Activated CD8-positive, alpha-beta memory T cell treated with anti-CD3 and anti-CD28 coated beads for 4 hours (primary cell): ENCODE data around the gene IFT122.
"Not testable (repeated sequence)": the region's sequence is repeated elsewhere in the genome, so short reads cannot be mapped to it uniquely, and the experiment has no call there.

Experiments
- DNase-seq, 2 donors: peaks; one replicate each; pipeline ENCODE4 v3.0.0-alpha.2; 2020; ENCODE audit warnings: low read depth in 2 of 2

The IFT122 gene

GRCh38 chr3:129474984-129475804 is 35.2 kb downstream of the IFT122 start:
- DNase-seq, result no peak

DNA sequence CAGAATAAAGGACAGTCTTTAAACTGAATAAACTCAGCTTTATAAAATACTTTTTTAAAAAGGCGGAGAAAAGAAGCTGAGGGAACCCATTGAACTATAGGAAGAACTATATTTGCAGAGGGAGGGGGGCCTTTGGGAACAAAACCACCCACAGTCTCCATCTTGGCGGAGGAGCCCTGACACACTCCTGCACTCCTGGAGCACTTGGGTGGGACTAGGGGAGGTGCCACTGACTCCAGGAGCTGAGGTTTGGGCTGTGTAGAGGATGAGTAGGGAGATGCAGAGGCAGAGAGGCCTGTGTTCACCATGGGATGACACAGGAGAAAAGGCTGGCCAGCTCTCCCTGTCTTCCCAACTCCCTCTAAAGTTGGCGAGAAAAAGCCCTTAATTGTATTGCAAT is 35.8 kb downstream of the IFT122 start:
- DNase-seq, result no peak

GRCh38 chr3:129476586-129476985 is 36.6 kb downstream of the IFT122 start:
- no peak for DNase-seq

GRCh38 chr3:129481225-129481765 is 41.3 kb downstream of the IFT122 start:
- DNase-seq, result not testable (repeated sequence)

DNA sequence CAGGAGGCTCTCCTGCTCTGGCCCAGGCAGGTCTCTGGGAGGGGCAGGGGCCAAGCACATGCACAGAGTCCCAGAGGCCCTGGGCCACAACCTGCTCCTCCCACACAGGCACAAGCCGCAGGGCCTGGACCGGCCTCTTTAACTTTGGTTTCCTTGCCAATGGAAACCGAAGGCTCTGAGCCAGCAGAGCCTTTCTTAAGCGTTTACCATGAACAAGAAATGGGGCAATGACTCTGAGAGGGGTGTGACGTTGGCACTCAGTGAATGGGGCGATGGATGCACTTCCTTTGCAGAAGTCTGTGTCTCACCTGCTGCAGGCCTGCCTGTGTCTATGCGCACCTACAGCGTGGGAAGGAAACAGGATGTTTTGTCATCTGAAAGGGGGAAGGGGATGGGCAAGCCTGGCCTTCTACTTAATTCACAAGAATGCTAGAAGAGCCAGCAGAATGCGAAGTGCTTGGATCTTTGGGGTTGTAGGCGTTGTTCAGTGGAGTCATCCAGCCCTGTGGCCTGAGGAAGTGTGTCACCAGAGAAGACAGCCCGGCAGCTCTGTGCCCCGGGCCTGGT is 41.8 kb downstream of the IFT122 start:
- no peak for DNase-seq

- no peak for DNase-seq
Observed at GRCh38 chr3:129482721-129483120, 42.7 kb downstream of the IFT122 start.

DNA sequence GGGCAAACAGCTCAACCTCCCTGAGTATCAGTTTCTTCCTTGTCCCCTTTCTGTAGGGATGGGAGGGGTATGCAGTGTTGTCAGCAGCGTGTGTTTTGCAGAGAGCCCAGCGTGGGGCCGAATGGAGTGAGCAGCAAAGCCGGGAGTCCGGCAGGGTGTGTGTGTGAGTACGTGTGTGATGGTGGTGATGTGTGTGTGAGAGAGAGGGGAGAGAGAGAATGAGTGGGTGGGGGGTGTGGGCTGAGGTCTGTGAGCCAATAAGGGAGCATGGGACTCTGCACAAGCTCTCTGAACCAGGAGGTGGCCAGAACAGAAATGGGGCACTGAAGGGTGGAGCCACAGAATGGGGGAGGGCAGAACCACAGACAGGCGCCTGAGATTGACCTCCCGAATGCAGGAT is 43.8 kb downstream of the IFT122 start:
- no peak for DNase-seq

DNA sequence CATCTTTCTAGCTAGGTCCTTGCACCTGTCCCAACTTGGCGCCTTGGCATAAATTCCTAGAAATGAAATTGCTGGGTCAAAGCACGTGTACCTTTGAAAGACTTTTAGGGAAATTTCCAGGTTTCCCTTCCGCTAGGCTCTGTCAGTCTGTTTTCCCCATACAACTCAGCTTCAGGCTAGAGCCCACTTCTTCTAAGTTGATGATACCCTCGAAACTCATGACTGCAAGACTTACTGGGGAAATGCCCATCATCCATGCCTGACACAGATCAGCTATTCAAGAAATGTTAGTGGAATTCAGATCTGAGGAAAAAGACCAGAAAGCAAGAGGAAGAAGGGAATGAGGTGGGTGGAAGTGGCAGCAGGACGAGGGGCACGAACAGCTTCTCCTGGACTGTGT is 45.1 kb downstream of the IFT122 start:
- DNase-seq, result not testable (repeated sequence)

- no peak for DNase-seq
Observed at GRCh38 chr3:129485721-129486663, 46.0 kb downstream of the IFT122 start.

GRCh38 chr3:129486664-129487035 is 46.6 kb downstream of the IFT122 start:
- DNase-seq, result no peak

- no peak for DNase-seq
Observed at GRCh38 chr3:129487183-129487867, 47.3 kb downstream of the IFT122 start.

- DNase-seq, result not testable (repeated sequence)
Observed at GRCh38 chr3:129487868-129488335, 47.9 kb downstream of the IFT122 start.

GRCh38 chr3:129489258-129489657 is 49.2 kb downstream of the IFT122 start:
- not testable (repeated sequence) for DNase-seq

- DNase-seq, result peak in 1 of 2 donors; percentile 25
Observed at GRCh38 chr3:129490273-129490675, 50.2 kb downstream of the IFT122 start.

- DNase-seq, result not testable (repeated sequence)
Observed at GRCh38 chr3:129491077-129491476, 51.1 kb downstream of the IFT122 start.

- DNase-seq, result no peak
Observed at GRCh38 chr3:129491794-129492193, 51.8 kb downstream of the IFT122 start.

GRCh38 chr3:129492691-129493090 is 52.7 kb downstream of the IFT122 start:
- no peak for DNase-seq

- DNase-seq, result no peak
Observed at GRCh38 chr3:129493206-129493605, 53.2 kb downstream of the IFT122 start.

DNA sequence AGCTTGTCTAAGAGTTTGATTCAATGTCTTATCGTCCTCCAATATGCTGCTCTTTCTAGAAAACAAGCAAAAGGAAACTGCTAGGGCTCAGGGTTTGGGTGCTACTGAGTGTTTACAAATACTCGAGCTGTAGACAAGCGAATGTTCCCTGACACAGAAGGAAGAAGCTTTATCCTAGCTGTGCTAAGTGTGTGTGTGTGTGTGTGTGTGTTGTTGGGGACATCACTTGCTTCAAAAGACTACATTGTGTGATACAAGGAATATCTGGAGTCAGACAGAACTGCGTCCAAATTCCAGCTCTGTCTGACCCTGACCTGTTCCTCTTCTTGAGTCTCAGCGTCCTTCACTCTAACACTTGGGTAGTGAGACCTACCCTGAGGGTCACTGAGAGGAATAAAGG is 54.5 kb downstream of the IFT122 start:
- DNase-seq, result not testable (repeated sequence)

DNA sequence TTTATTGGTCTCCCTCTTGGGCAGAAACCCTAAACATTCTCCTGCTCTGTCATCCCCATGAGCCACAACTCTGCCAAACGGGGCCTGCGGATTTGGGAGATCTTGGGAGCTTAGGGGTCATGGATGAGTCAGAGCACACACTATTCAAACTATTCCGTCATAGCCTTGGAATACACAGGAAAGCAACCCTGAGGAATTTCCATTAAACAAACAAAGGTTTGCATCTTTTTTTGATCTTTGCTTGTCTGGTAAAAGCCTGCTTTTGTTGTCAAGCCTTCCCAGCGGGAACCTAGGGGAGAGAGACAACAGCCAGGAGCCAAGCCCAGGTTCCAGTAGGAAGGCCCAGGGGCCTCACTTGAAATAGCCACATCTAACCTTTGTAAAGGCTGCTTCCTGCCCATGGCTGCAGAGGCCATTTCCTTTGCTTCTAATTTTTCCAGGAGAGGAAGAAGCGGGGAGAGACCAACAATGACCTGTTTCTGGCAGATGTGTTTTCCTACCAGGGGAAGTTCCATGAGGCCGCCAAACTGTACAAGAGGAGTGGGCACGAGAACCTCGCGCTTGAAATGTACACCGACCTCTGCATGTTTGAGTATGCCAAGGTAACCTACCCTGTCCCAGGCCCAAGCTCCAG is 55.1 kb downstream of the IFT122 start:
- not testable (repeated sequence) for DNase-seq

DNA sequence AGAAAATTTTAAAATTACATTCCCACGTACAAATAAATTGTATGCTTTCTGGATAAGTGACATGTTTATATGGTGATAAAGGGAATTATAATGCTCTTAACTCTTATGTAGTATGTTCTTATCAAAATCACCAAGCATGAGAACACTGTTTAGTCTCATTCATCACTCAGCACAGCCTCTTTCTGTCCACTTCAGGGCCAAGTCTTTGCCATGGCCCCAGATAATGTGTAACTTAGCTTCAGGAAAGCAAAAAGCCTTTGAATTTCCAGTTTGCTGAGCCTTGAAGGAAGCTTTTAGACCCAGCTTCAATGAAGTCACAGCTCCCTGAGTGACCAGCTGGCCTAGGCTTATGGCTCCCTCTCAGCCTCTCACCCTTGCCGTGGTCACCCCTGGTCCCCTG is 57.9 kb downstream of the IFT122 start:
- DNase-seq, result not testable (repeated sequence)
